GM18520 (cell line): ENCODE results near the gene C19orf25.

Experiments used
- ATAC-seq: cut with Tn5 transposase; IDR thresholded peaks from one replicate; pipeline ENCODE4 v1.9.1; 2021; ENCODE audit not compliant: unreplicated experiment

The C19orf25 gene

DNA sequence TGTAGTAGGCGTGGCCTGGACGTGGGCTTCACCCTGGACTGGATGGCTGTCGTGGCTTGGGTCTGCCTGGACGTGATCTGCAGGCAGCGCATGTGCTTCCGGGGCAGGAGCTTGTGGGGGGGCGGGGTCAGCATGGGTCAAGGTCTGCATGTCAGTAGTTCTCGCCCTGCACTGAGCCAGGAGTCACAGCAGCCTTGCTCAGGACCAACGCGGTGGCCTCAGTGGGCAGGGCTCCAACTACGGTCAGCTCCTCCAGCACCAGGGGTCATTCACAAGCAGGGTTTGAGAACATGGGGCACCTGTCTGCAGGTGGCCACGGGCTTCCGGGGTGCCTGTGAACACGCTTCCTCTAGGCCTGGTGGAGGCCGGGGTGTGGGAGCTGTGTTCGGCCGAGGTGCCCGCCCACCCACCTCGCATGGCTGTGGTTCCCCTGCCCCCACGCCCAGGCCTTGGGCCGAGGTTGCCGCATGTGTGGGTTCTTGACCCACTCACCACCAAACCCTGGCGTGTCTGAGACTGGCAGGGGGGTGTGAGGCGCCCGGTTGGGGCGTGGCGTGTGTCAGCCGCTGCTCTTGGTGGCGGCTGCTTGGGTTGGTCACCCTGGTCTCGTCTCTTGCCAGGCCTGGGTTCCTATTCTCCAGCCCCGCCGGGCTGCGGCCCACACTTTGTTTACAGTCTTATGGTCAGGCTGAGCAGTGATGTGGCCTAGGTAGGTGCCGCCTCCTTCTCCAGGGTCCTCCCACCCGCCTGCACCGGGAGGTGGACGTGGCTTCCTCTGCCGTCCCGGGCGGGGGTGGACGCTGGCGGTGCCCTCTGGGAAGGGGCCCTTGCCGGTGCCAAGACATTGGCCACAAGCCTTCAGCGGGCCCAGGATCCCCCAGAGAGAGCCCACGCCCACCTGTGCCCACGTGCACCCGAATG lies 45.6 kb downstream of the C19orf25 start:
- ATAC-seq: no peak

DNA sequence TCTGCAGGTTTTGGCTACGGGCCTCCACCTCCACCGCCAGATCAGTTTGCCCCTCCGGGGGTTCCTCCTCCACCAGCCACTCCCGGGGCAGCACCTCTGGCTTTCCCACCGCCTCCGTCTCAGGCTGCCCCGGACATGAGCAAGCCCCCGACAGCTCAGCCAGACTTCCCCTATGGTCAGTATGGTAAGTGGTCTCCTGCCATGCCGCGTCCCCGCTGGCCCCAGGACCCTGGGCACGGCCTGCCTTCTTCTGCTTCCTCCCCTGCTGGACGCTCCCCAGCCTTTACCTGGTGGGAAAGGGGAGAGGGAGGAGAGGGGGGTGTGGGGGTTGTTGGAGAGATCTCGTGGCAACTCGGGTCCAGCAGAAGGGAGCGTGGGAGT lies 46.5 kb downstream of the C19orf25 start:
- ATAC-seq: no peak

DNA sequence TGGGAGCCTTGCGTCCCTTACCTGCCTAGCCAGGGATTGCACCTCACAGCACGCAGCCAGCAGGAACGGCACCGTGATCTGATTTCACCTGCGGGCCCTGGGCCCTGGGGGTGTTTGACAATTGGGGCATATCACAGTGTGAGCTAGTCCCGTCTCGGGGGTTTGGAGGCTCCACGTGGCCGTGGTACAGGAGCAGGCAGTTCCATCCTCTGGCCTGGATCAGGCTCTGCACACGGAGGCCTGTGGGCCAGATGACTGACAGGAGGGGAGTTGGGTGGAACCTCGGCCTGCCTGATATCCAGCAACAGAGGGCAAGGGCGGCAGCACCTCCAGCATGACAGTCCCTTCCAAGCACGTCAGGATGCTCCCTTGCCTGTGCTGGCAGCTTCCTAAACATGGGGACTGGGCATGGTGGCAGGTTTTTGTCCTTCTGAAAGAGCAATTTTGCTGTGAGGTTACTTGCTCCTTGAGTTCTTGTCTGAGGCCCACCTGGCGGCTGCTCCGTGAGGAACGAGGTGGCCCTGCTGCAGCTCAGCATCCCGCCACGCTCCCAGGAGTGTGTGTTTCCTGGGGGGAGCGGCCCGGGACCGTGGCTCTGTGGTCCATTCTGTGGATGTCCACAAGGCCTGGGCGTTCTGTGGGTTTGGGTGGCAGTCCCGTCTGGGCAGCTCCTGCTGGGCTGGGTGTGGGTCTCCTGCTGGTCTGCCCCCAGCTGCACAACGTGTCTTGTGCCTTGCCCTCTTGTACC lies 47.1 kb downstream of the C19orf25 start:
- no peak for ATAC-seq

DNA sequence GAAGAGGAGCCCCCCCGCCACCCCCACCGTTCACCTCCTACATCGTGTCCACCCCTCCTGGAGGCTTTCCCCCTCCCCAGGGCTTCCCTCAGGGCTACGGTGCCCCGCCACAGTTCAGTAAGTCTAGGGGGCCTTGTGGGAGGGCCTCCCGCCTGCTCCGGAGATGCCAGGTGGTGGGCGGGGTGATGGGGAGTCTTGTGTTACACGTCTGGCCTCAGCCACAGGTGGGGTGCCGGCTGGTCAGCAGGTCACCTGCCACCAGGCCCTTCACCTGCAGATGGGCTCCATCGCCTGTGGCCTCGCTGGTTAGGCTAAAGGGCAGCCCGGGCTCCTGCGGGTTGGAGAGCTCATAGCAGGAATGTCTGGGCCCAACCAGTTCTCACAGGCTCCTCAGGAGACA lies 48.8 kb downstream of the C19orf25 start:
- no peak for ATAC-seq

DNA sequence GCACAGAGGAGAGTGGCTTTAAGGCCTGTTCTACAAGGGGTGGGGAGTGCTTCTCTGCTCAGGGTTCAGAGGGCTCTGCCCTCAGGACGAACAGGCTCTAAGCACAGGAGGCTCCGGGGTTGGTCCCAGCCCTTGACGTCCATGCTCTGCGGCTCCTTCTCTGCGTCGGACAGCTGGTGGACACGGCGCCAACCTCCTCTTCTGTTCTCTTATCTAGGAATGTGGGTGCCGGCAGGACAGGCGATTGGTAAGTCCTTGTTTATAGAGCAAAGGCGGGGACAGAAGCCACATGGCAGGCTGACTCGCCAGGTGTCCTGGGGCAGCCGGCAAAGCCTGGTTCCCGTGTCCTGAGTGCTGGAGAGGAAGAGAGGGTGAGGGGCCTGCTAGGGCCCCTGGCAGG lies 49.3 kb downstream of the C19orf25 start:
- no peak for ATAC-seq

DNA sequence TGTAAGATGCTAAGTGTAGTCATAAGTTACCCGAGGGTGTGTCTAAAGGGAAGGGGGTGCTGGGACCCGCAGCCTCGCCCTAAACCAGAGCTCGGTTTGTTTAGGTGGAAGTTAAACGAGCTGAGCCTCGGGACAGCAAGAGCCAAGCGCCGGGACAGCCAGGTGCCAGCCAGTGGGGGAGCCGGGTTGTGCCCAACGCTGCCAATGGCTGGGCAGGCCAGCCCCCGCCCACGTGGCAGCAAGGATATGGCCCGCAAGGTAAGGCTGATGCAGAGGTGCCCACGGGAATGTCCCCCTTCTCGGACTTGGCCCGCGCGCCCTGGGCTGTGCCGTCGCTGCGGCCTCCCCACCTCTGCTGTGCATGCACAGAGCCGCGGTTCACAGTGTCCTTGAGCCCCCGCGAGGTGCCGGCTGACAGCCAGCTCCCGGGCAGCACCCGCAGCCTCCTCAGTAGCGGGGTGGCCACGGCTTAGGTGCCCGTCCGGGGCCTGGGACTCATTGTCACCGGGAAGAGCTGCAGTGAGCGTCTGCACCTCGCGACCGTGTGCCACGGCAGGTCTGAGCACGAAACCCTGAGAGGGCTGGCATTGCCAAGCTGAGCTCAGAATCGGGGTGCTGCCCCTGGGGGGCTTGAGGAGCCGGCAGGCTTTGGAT lies 50.1 kb downstream of the C19orf25 start:
- ATAC-seq: no peak

DNA sequence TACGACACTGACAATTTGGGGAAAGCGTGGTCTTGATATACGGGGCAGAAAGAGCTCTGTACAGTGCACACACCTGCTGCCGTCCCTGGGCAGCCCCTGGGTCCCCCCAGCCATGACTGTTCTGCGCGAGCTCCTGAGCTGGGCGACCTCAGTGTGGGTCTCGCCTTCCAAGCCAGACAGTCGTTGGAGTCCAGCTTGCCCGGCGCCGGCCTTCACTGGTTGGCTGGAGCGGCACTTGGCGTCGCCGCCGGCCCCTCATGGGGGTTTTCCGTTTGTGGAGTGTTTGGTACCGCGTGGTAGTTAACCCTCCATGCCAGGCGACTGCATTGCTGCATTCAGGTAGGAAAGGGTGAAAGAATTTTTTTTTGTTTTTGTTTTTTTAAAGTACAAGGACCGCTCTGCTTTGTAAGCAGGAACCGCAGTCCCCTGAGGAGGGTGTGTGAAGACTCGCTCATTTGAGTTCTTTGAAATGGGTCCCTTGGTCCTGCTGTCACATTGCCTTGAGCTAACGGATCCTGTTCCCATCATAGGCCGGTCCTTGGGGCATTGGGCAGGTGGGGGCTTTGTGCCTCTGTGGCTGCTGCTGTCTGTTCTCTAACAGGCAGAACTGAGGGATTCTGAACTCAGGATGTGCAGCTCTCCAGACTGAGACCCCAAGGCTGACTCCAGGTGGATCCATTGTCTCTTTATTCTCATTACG lies 51.6 kb downstream of the C19orf25 start:
- no peak for ATAC-seq

DNA sequence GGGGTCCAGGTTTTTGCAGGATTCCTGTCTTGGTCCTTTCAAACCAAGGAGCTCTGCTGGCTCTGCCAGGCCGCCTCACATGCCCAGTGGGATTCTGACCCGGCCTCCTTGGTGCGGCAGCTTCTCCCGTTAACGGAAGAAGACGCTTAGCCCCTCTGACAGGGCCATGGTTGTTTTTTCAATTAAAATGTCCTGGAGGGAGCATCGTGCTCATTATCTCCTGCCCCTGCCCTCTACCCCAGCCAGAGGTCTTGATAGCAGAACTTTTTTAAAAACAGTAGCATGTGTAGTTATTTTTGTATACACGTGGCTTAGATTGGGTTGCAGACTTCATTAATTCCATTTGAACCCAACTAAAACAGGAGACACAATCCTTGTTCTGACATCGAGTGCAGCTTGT lies 52.3 kb downstream of the C19orf25 start:
- ATAC-seq: no peak

DNA sequence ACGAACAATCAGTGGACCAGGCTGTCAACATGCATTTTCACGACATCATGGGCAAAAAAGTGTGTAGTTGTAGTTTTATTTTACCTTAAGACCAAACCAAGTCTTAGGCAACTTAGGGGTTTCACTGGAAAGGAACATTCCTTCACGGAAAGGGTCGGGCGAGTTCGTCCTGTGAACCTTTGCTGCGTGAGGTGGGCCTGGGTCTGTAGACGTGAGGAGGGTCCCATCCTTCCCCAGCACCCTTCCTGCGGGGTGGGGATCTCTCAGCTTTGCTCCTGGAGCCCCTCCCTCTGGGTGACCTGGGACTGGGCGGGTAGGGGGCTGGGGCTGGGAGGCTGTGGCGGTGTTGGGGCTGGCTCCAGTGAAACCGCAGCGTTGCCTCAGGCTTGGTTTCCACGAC lies 53.1 kb downstream of the C19orf25 start:
- ATAC-seq: no peak

DNA sequence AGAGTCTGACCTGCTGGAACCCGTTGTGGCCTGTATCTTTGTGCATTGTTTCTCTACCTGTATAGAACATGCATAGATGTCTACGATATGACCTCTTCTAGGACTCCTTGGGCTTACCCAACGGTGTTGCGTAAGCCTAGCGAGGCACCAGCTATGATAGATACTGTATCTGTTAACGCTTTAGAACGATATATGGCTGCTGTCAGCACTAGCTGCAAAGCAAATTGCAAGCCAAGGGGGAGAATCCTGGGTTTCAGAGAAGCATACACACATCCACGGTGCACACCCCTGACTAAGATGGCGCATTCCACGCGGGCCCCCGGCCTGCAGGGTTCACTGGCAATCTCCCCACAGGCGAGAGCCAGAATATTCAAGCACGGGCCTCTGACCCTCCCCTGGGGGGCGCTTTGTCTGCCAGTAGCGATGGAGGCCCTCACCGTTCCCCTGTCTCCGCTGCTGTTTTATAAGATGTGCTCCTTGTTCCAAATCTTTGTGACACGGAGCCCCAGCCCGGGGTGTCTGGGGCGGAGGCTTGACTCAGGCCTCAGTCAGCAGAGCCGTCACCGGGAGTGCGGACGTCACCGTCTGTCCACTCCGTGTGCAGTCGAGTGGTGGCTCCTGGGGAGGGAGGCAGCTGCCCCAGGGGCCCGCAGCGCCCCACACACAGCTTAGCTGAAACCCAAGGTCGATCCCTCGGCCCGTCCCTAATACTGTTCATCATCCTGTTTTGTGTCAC lies 53.7 kb downstream of the C19orf25 start:
- no peak for ATAC-seq

DNA sequence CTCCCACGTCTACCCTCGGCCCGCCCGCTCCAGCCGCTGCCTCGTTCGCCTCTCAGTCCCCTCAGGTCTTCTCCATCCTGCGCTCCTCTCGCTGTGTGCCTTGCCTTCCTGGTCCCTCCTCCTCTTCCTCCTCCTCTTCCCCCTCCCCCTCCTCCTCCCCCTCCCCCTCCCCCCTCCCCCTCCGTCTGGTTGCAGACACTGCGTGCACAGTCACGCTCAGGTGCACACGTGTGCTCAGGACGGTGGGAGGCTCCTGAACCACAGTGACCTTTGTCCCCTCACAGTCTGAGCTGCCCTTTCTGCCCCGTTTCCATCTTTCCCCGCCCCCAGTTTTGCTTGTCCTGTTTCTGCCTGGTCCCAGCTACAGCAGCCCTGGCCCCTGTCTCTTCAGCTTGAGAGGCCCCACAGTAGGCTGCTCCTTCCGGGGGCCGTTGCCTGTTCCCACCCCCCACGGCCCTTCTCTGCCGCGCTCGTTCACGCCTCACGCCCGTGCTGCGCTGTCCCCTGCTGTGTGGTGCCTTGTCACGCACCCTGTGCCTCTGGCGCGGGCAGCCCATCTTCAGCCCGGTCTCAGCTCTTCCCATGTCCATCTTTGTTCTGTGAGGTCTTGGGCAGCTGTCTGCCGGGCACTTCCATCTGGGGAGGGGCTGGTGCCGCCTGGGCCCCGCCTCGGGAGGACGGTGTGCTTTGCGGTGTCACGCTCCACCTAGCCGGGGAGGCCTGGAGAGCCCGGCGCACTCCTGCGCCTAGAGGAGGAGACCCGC lies 54.6 kb downstream of the C19orf25 start:
- ATAC-seq: no peak

DNA sequence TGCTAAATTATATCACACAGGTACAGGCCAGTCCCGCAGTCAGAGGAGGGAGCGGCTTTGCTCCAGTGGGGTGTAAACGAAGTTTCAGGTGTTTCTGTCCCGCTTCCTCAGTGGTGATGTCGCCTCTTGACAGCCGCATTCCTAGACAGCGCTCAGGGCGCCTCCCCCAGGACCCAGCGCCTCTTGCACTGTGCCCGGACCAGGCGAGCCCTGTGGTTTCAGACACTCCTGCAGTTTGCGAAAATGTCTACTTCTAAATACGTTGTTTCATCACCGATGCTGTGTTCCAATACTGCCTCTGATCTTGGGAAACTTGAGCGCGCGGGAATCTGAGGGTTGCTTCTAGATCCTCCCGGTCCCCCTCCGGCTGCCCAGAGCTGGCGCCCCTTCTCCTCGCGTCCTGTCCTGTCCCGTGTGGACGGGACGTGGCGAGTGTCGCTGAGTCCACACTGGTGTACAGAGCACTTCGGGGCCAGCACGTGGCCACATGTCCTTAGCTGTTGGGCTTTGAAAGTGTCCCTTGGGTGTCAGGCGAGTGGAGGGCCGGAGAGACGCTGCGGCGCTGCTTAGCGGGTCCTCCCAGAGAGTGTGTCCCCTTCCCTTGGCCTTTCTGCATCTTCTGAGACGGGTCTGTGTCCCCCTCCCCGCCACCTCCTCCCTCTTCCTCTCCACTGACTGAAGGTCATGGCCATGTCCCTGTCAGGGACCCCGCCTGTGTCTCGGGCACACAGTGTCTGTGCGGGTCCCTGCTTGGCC lies 55.4 kb downstream of the C19orf25 start:
- ATAC-seq: no peak
